Ovary (tissue), 3 donors: ENCODE data around the gene PPIL4.

ENCODE experiments used
- EP300 ChIP-seq: sonication (generic); formaldehyde crosslinking; IDR thresholded peaks from one replicate; pipeline ENCODE4 v1.6.1; 2017; ENCODE audit warnings: antibody characterized with exemption
- POLR2A ChIP-seq: fragments of 450-650 bp; IDR thresholded peaks from one replicate; pipeline ENCODE4 v1.6.1; 2017; ENCODE audit warnings: antibody characterized with exemption, mild to moderate bottlenecking, moderate library complexity
- TF ChIP-seq, protein P1 (sequence below), 3 donors: fragments of 450-650 bp in 2 of 3; fragments of 200-600 bp in 1 of 3; IDR thresholded peaks; one replicate each; pipeline versions ENCODE4 v1.5.1 to v1.8.0; 2016 to 2022; ENCODE audit warnings: antibody characterized with exemption in 3 of 3, mild to moderate bottlenecking in 1 of 3
- donor health status: DM: no; HTN: no; CAD: no.

DNA sequence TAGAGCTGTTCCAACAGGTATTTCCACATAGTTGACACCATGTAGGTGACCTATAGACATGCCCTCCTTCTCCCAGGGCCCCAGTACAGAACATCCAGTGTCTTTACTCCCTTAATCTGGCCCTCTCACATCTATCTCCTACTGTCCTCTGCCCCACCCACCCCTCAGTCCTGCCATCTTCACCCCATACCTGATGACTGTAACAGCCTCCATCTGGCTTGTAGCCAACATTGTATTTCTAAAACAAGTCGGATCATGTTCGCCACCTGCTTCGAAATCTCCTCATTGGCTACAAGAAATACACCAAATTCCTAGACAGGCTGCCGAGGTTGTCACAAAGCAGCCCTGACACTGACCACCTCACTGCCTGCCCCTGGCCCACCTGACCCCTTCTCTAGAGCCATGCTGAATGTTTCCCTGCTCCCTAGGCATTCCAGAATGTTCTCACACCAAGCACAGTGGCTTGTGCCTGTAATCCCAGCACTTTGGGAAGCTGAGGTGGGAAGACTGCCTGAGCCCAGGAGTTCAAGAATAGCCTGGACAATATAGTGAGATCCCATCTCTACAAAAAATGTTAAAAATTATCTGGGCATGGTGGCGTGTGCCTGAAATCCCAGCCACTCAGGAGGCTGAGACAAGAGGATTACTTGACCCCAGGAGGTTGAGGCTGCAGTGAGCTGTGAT lies 67.1 kb downstream of the PPIL4 start:
- TF ChIP-seq, protein P1, sequence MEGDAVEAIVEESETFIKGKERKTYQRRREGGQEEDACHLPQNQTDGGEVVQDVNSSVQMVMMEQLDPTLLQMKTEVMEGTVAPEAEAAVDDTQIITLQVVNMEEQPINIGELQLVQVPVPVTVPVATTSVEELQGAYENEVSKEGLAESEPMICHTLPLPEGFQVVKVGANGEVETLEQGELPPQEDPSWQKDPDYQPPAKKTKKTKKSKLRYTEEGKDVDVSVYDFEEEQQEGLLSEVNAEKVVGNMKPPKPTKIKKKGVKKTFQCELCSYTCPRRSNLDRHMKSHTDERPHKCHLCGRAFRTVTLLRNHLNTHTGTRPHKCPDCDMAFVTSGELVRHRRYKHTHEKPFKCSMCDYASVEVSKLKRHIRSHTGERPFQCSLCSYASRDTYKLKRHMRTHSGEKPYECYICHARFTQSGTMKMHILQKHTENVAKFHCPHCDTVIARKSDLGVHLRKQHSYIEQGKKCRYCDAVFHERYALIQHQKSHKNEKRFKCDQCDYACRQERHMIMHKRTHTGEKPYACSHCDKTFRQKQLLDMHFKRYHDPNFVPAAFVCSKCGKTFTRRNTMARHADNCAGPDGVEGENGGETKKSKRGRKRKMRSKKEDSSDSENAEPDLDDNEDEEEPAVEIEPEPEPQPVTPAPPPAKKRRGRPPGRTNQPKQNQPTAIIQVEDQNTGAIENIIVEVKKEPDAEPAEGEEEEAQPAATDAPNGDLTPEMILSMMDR (IDR thresholded peaks at IDR 0.05) = no peak
- TF ChIP-seq POLR2A = no peak
- no peak for TF ChIP-seq EP300
